GM19463 (cell line): ENCODE results near the gene PSMD13.

Experiments used
- ATAC-seq: cut with Tn5 transposase; IDR thresholded peaks from one replicate; pipeline ENCODE4 v1.9.1; 2021; ENCODE audit warnings: mild to moderate bottlenecking, moderate library complexity; ENCODE audit not compliant: unreplicated experiment

PSMD13 gene

DNA sequence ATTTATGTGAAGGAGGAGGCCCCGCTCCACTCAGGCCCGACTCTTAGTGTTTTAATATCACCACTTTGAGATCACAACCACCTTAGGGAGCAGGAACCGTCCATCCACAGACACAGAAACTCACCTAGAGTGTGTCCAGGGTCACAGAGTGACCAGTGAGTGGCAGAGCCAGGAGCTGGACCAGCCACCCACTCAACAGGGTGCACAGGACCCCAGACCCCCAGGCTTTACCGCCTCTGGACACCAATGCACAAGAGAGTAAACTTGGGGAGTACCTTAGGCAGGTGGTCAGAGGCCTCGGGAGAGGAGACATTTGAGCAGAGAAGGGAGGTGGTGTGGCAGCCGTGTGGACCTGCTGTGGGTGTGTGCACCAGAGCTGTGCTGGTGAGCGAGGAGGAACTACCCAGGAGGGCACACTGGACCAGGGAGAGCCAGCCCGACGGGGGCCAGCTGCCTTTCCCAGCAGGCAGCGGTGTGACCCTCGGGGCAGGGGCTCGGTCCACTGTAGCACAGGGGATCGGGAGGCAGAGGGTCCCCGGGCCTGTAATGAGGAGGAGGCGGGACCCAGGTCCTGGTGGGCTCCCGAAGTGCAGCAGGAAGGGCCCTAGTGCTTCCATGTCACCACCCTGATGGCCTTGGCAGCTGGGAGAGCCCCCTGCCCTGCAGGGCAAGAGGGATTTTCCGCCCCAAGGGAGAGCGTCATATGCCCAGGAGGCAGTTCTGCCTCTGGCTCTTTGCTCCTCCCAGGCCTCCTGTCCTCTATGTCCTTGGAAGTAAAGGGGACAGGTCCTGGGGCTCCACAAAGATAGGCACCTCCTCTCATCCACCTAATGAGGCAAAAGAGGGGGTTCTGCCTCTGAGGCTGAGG is 33.9 kb downstream of the PSMD13 start:
- no peak for ATAC-seq

DNA sequence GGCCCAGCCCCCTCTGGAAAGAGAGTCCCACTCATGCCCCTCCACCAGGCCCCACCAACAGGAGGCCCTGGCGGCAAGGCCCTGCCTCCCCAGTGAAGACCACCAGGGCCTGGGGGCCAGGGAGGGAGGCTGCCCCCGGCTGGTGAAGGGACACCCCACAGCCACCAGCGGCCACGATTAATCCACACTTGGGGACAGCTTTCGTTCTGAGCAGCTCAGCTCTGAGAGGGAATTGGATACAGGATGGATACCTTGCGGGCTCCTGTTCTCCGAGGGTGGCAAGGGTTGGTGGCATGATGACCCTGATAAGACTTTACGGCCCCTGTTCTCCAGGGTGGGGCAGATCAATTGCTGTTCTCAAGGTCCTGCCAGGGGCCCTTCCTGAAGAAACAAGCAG is 34.5 kb downstream of the PSMD13 start:
- no peak for ATAC-seq

DNA sequence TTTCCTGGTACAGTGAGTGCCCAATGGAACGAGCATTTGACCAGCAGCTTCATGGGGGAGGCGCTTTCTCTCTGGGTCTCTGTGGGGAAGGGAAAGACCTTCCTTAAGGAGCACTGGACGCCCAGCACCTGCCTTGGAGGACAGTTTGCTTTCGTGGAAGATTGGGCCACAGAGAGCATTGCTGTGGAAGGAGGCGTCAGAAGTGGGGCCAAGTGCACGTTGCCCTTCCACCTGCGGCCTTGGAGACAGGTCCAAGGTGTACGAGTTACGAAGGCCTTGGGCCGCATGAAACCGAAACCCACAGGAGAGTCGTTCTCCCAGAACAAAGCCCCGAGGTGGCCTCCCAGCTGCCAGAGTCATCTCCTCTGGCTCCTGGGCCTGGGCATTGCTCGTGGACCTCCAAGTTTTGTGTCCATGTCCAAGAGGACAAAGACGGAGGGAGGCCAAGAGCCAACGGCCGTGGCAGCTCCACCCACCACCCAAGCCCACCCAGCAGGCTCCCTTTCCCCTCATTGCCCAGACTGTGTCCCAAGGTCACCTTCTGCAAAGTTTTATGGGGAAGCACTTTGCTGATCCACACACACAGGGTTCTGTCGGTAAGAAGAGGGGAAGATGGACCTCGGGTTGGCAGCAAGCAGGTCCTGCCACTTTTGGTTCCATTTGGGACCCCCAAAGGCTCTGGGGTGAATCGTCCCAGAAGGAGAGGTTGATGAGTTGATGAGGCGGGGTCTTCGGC is 35.6 kb downstream of the PSMD13 start:
- no peak for ATAC-seq

DNA sequence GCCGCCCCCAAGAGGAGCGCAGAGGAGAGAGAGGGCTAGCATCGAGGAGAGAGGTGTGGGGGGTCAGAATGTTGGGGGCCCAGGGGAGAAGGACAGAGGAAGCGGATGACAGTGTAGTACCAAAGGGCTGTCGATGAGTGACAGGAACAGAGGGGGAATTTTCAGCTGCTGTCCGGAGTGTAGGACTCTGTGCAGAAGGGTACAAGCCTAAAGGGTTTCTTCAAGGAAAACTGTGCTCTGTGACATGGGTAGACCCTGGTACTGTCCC is 36.1 kb downstream of the PSMD13 start:
- no peak for ATAC-seq

DNA sequence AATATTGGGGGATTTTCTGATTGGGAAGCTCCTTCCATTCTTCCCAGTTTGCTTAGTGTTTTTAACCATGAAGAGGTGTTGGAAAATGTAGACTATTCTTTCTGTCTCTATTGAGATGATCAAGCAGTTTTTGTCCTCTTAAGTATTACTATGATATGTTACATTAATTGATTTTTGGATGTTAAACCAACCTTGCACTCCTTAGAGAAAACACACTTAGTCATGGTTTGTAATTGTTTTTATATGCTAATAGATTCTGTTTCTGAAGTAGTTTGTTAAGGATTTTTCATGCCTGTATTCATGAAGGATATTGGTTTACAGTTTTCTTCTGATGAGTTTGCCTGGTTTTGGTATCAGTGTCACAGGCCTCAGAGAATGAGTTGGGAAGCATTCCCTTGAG is 39.4 kb downstream of the PSMD13 start:
- ATAC-seq = no peak

DNA sequence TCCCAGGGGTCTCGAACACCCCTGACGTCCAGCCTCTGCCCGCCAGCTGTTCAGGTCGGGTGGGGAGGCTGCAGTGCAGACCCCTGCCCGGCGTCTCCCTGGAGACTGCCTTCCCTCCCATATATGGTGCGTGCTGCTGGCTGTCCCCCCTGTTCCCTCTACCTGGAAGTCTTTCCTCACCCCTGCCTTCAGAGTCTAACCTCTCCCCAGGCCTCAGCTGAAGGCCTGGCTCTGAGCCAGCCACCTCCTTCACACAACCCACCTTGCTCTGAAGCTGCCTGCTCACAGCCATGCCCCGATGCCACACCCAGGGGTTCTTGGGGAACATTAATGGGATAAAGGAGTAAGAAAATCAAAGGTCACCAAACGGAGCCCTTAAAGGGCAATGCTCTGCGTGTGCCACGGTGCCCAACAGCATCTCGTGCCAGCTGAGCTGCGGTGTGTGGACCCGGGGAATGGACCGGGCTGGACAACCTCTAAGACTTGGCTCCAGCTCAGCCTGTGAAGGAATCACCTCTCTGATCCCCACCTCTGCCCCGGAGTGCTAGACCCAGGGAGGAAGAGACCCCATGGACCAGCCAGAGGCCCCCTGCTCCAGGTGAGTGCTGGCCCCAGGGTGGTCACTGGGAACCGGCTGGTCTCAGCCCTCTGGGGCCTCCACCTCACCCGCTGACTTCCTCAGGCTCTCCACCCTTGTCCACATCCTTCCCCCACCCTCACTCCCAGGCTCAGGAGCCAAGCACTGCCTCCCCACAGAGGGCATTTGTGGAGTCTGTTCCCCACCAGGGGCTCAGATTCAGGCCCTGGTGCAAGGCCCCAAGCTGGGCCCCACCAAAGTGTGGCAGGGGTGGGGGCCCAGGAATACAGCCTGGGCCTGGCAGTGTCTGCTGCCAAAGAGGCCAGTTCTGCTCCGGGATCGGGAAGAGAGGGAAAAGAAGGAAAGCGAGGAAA is 41.5 kb downstream of the PSMD13 start, which contains the start of gene NLRP6:
Gene NLRP6 (plus strand): TSS at position 407 of the 951 bp plus-strand sequence. CDS start 163 bp downstream, at position 570.
- no peak for ATAC-seq

DNA sequence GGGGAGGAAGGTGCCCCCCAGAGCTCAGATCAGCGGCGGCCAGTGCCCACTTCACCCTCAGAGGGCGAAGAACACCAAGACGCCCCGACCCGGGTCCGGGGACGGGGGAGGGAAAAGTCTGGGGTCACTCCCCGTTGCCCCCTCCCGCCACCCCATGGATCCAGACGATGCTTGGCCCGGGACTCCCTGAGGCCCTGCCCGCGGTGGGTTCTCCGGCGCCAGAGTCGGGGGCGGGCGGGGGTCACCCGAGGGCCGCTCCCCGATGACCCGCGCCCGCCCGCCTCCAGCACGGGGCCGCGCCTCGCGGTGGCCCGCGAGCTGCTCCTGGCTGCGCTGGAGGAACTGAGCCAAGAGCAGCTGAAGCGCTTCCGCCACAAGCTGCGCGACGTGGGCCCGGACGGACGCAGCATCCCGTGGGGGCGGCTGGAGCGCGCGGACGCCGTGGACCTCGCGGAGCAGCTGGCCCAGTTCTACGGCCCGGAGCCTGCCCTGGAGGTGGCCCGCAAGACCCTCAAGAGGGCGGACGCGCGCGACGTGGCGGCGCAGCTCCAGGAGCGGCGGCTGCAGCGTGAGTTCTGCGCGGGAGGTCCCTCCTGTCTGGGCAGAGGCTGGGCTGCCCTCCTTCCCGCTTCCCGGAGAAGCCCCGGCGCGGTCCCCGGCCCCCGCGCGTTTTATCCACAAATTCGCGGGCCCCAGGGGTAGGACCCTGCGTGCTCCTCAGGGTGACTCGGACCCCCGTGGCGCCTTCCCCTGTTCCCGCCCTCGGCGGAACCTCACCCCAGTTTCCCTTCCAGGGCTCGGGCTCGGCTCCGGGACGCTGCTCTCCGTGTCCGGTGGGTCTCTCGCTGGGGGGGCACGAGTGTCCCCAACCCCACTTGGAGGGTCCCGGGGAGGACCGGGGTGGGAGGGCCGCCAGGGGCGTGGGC is 42.5 kb downstream of the PSMD13 start:
- no peak for ATAC-seq

DNA sequence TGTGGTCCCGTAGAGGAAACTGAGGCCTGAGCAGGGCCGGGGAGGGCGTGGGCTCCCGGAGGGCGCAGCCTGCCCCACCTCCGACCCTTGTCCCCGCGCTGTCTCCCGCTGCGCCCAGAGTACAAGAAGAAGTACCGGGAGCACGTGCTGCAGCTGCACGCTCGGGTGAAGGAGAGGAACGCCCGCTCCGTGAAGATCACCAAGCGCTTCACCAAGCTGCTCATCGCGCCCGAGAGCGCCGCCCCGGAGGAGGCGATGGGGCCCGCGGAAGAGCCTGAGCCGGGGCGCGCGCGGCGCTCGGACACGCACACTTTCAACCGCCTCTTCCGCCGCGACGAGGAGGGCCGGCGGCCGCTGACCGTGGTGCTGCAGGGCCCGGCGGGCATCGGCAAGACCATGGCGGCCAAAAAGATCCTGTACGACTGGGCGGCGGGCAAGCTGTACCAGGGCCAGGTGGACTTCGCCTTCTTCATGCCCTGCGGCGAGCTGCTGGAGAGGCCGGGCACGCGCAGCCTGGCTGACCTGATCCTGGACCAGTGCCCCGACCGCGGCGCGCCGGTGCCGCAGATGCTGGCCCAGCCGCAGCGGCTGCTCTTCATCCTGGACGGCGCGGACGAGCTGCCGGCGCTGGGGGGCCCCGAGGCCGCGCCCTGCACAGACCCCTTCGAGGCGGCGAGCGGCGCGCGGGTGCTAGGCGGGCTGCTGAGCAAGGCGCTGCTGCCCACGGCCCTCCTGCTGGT is 43.4 kb downstream of the PSMD13 start:
- ATAC-seq = no peak

DNA sequence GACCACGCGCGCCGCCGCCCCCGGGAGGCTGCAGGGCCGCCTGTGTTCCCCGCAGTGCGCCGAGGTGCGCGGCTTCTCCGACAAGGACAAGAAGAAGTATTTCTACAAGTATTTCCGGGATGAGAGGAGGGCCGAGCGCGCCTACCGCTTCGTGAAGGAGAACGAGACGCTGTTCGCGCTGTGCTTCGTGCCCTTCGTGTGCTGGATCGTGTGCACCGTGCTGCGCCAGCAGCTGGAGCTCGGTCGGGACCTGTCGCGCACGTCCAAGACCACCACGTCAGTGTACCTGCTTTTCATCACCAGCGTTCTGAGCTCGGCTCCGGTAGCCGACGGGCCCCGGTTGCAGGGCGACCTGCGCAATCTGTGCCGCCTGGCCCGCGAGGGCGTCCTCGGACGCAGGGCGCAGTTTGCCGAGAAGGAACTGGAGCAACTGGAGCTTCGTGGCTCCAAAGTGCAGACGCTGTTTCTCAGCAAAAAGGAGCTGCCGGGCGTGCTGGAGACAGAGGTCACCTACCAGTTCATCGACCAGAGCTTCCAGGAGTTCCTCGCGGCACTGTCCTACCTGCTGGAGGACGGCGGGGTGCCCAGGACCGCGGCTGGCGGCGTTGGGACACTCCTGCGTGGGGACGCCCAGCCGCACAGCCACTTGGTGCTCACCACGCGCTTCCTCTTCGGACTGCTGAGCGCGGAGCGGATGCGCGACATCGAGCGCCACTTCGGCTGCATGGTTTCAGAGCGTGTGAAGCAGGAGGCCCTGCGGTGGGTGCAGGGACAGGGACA is 44.1 kb downstream of the PSMD13 start:
- ATAC-seq = no peak

DNA sequence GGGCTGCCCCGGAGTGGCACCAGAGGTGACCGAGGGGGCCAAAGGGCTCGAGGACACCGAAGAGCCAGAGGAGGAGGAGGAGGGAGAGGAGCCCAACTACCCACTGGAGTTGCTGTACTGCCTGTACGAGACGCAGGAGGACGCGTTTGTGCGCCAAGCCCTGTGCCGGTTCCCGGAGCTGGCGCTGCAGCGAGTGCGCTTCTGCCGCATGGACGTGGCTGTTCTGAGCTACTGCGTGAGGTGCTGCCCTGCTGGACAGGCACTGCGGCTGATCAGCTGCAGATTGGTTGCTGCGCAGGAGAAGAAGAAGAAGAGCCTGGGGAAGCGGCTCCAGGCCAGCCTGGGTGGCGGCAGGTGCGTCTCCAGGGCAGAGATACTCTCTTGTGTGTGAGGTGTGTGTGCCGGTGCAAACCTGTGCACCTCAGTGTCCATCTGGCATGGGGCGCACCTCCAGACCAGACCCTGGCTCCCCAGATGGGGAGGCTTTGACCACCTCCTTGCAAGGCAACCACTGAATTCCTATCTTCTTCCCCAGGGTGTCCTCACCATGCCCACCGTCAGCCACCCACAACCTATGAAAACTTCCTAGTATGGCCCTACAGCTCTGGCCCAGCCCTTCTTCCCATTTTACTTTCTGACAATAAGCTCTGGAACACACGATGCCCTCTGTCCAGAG is 44.8 kb downstream of the PSMD13 start:
- ATAC-seq = no peak

DNA sequence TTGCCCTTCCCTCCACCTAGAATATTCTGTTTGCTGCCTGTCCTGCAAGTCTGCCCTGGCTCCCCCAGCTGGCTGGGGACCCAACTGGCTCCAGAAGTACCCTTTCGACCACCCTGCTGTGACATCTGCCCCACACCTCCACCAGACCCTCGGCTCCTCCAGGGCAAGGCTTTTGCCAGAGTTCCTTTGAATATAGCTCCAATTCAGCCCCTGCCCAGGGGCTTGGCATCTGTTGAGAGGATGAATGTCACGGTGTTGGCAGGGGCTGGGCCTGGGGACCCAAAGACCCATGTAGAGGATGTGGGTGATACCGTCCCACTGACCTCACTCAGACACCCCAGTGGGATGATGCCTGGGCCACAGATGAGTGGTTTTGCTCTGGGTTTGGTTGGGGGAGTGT is 45.4 kb downstream of the PSMD13 start:
- ATAC-seq = no peak

DNA sequence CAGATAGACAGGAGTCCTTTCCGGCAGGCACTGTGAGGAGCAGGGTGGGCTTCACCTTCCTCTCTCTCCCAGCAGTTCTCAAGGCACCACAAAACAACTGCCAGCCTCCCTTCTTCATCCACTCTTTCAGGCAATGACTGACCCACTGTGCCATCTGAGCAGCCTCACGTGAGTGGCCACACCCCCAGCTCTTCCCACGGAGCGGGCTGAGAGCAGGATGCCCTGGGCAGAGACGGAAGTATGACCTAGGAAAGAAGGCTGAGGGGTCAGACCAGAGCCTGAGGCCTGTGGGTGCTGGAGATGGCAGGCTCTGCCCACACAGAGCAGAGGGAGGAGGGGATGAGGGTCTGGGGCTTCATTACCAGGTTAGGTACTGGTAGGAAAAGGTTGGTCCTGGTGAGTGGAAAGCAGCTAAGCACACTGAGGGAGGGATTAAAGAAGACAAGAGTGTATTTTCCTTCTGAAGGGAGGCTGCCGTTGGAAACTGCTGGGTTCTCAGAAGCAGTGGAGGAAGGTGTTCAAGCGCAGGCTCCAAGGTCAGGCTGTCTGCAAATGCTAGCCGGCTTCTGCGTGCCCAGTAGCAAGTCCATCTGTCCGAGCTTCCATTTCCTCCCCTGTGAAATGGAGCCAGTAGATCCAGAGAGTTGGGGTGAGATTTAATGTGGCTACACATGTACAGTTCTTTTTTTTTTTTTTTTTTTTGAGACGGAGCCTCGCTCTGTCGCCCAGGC is 46.0 kb downstream of the PSMD13 start:
- ATAC-seq = no peak

DNA sequence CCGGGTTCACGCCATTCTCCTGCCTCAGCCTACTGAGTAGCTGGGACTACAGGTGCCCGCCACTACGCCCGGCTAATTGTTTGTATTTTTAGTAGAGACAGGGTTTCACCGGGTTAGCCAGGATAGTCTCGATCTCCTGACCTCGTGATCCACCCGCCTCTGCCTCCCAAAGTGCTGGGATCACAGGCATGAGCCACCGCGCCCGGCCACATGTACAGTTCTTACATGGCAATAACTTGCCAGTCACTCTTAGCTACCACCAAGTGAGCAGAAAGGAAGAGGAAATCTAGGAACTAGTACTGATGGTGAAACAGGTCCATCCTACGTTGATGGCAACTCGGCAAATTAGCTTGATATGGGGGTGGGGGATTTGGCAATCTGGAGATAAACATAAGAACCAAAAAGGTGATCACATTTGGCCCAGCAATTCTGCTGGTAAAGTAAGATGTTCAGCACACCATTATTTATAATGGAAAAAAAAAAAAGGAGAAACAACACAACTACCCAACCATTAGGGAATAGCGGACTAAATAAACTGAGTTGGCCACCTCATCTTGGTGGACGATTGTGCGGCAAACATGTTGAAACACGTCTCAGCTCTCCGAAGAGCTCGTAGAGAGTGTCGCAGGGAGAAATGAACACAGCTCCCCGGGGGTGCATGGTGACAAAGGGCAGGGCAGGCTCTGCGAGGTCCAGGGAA is 46.8 kb downstream of the PSMD13 start:
- no peak for ATAC-seq

DNA sequence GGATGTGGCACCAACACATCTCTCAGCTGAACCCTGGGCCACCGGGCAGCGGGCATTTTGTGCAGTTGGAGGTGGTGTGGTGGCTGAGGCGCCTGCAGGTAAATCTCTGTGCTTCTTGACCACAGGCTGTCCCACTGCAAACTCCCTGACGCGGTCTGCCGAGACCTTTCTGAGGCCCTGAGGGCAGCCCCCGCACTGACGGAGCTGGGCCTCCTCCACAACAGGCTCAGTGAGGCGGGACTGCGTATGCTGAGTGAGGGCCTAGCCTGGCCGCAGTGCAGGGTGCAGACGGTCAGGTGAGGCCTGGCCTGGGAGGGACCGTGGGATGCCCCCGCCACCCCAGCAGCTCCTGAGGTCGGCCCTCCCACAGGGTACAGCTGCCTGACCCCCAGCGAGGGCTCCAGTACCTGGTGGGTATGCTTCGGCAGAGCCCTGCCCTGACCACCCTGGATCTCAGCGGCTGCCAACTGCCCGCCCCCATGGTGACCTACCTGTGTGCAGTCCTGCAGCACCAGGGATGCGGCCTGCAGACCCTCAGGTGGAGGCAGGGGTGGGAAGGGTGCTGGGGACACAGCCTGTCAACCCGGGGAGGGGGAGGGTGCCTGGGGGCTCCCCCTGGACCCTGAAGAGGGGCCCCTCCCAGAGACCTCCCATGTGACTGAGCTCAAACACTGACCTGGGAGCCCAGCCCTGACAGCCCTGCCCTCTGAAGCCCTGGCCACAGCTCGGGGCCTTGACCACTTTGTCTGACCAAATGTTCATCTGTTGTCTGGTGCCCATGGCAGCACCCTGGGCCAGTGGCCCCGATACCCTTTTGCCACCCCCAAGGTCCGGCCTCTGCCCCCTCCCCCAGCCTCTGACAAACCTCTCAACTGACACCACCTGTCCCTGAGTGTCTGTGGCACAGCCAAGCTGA is 47.6 kb downstream of the PSMD13 start:
- no peak for ATAC-seq

DNA sequence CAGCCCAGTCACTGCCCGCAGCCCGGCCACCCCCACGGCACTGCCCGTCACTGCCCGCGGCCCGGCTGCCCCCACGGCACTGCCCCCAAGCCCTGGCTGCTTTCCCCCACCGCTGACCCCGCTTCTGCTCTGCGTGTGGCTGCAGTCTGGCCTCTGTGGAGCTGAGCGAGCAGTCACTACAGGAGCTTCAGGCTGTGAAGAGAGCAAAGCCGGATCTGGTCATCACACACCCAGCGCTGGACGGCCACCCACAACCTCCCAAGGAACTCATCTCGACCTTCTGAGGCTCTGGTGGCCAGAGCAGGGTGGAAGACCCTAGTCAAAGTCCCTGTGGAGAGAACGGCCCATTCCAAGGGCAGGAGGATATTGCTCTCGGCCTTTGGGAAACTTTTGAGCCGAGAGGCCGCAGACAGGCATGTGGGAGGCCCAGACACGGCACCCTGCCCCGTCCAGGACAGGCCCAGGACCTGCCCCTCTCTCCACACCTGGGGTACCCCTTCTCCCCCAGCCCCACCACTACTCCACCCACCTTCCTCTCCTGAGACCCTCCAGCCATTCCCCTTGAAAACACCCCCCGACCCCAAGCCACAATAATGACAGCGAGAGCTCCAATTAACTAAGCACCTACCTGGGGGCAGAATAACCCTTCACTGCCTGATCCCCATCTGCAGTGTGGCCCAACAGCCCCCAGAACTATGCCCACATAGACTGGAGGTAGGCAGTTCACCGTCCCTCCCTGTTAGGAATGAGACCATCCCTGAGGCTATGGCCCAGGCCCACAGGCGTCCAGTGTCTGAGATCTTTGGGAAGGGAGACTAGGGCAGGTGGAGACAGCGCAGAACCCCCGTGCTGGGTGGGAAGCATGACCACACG is 48.5 kb downstream of the PSMD13 start:
- ATAC-seq = no peak
